Spinal cord (tissue), 10 donors: ENCODE measurements around the gene LANCL2. TPM values are rescaled to one million over a fixed set of nuclear protein-coding genes. Genes with fewer than 3 reads are reported as not detected.

Source experiments
- DNase-seq, 6 donors: peaks; one replicate each; pipeline versions ENCODE4 v3.0.0 to v3.0.0-alpha.2; 2013 to 2015; ENCODE audit warnings: low spot score in 6 of 6, low read depth in 4 of 6
- H3K27ac ChIP-seq: one replicate; pipeline ENCODE4 v1.5.1; 2013; ENCODE audit warnings: low read depth, low read length, control low read depth
- H3K27me3 ChIP-seq: one replicate; pipeline ENCODE4 v1.6.1; 2013; ENCODE audit warnings: low read length; ENCODE audit not compliant: control insufficient read depth, insufficient read depth
- H3K36me3 ChIP-seq: one replicate; pipeline ENCODE4 v1.6.1; 2013; ENCODE audit warnings: low read length; ENCODE audit not compliant: control insufficient read depth, insufficient read depth
- H3K4me1 ChIP-seq: one replicate; pipeline ENCODE4 v1.6.1; 2013; ENCODE audit warnings: low read length; ENCODE audit not compliant: control insufficient read depth, insufficient read depth
- H3K4me3 ChIP-seq: one replicate; pipeline ENCODE4 v1.5.1; 2013; ENCODE audit warnings: low read depth, low read length, control low read depth
- H3K9me3 ChIP-seq: one replicate; pipeline ENCODE4 v1.6.1; 2013; ENCODE audit warnings: low read length; ENCODE audit not compliant: control insufficient read depth, insufficient read depth
- WGBS: methylation state at CpG from one replicate; pipeline ENCODE4 v1.1.5; 2013; ENCODE audit warnings: missing lambda C conversion rate; ENCODE audit not compliant: insufficient coverage; 5-methylcytosine and 5-hydroxymethylcytosine counted together
- polyA plus RNA-seq, 2 donors: library from polyadenylated mRNA; unstranded; fragments of 120-200 nt; gene quantifications; one replicate each; pipeline ENCODE4 v1.2.1, GENCODE V29; 2013; ENCODE audit not compliant: insufficient read length in 2 of 2
- total RNA-seq, 2 donors: library from RNA; depleted of rRNA in 1 of 2; stranded (reverse); fragments of 120-200 nt in 1 of 2; fragments of >200 nt in 1 of 2; gene quantifications; one replicate each; pipeline versions ENCODE4 v1.2.3 to v1.2.4, GENCODE V29; 2013 to 2014
- donor health status: healthy.

LANCL2 gene
- total and polyA plus RNA-seq, 4 donors = 33.4 to 67.1 (median 50.5) TPM

GRCh38 chr7:55439627-55440026 is 74.5 kb downstream of the LANCL2 start:
- Histone ChIP-seq H3K36me3 (peaks cover 13% of the 10 kb centered on the region), H3K9me3 (no peaks in the 10 kb centered on the region), H3K4me1 (peaks cover 25% of the 10 kb centered on the region), H3K27me3 (no peaks in the 10 kb centered on the region), H3K27ac (no peak overlapping the region), H3K4me3 (no peak overlapping the region)
- 42% methylated on average over 10 of the region's 10 CpGs for WGBS
- peak in 2 of 6 donors; percentile 65 to 71 for DNase-seq

DNA sequence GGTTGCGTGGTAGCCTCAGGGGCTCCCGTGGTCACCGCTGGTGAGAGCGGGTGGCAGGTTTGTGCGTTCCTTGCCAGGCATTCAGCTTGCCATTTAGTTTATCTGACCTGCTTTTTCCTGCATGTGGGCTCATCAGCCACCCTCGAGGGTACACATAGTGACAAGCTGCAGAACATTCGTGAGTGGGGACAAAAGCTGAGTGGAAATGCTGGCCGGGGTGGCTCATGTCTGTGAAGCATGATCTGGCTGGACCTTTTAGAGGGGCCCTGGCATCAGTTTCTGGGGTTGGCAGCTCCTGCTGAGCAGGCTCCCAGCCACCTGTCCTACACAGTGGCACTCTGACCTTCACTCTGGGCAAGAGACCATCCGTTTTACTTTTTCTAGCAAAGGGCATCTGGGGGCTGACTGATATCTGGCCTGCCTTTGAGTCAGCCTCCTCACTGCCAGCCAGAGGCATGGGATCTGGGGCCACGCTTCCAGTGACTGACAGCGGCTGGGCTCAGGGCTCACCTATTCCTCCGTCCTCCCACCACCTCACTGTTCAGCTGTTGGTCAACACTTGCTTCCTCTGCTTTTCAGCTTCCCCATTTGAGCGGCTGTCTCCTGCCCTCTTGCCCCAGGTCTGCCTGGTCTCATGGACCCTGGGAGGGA is 75.0 kb downstream of the LANCL2 start:
- H3K36me3 ChIP-seq = peaks cover 10% of the 10 kb centered on the region
- DNase-seq = no peak
- H3K27me3 ChIP-seq = no peaks in the 10 kb centered on the region
- no peaks in the 10 kb centered on the region for H3K9me3 ChIP-seq
- H3K4me1 ChIP-seq = peaks cover 25% of the 10 kb centered on the region
- no peak overlapping the region for H3K27ac ChIP-seq
- H3K4me3 ChIP-seq = no peak overlapping the region
- 74% methylated on average over 13 of the region's 13 CpGs for WGBS

- WGBS = 100% methylated on average over 3 of the region's 5 CpGs
- H3K9me3 ChIP-seq = no peaks in the 10 kb centered on the region
- no peak for DNase-seq
- H3K27ac ChIP-seq = no peak overlapping the region
- H3K4me1 ChIP-seq = peaks cover 25% of the 10 kb centered on the region
- H3K4me3 ChIP-seq = no peak overlapping the region
- peaks cover 6% of the 10 kb centered on the region for H3K36me3 ChIP-seq
- no peaks in the 10 kb centered on the region for H3K27me3 ChIP-seq
These were observed 75.9 kb downstream of the LANCL2 start for GRCh38 chr7:55441002-55441401.

- H3K27ac ChIP-seq = no peak overlapping the region
- no peaks in the 10 kb centered on the region for H3K27me3 ChIP-seq
- H3K4me3 ChIP-seq = no peak overlapping the region
- H3K36me3 ChIP-seq = peaks cover 4% of the 10 kb centered on the region
- WGBS = 83% methylated on average over 4 of the region's 7 CpGs
- H3K4me1 ChIP-seq = peaks cover 25% of the 10 kb centered on the region
- peak in 1 of 6 donors; percentile 89 for DNase-seq
- no peaks in the 10 kb centered on the region for H3K9me3 ChIP-seq
These were observed 76.8 kb downstream of the LANCL2 start for GRCh38 chr7:55441774-55442522.

DNA sequence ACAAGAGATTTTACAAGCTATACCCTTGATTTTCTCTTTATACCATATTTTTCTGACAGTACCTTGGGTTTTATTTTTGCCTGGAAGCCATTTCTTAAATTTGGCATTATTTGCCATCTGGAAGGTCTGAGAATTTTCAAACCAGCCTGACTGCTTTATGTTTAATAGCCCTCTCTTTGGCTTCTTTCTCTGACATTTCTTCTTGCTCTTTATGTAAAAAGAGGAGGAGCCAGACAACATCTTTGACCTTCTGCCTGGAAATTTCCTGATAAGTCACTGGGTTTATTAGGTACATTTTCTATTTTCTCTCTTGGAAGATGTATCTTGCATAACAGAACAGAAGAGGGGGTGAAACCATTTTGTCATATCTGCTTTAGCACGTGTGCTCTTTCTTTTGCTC is 79.6 kb downstream of the LANCL2 start:
- Histone ChIP-seq H3K27ac (no peak overlapping the region), H3K36me3 (peaks cover 4% of the 10 kb centered on the region), H3K4me1 (peaks cover 19% of the 10 kb centered on the region), H3K27me3 (no peaks in the 10 kb centered on the region), H3K4me3 (no peak overlapping the region), H3K9me3 (no peaks in the 10 kb centered on the region)
- 67% methylated on average over 1 of the region's 1 CpG for WGBS
- no peak for DNase-seq

DNA sequence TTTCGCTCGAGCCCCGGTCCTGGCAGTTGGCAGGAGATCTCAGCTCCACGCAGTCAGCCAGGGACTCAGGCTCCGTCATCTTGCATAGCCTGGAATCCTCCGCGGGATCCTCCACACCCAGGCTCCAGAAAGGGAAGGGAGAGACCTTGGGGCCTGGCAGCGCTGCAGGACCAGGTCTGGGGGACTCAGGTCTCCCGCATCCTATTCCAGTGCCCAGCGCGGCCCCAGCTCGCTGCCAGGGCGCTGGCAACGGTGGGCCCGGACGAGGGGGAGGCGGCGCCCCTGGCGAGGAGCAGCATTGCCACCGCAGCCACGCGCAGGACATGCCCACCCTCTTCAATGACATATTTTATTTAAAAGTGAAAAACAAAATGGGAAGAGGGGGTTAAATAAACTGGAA is 83.4 kb downstream of the LANCL2 start:
- Histone ChIP-seq H3K9me3 (no peaks in the 10 kb centered on the region), H3K36me3 (no peaks in the 10 kb centered on the region), H3K27me3 (no peaks in the 10 kb centered on the region), H3K27ac (no peak overlapping the region), H3K4me1 (peaks cover 9% of the 10 kb centered on the region), H3K4me3 (no peak overlapping the region)
- DNase-seq = no peak
- WGBS = 62% methylated on average over 14 of the region's 22 CpGs

- Histone ChIP-seq H3K4me1 (peaks cover 9% of the 10 kb centered on the region), H3K4me3 (no peak overlapping the region), H3K27ac (no peak overlapping the region), H3K36me3 (no peaks in the 10 kb centered on the region), H3K9me3 (no peaks in the 10 kb centered on the region), H3K27me3 (no peaks in the 10 kb centered on the region)
- DNase-seq = no peak
- WGBS = 34% methylated on average over 55 of the region's 56 CpGs
These were observed 84.3 kb downstream of the LANCL2 start for GRCh38 chr7:55449205-55449991.

- DNase-seq = no peak
- WGBS = 94% methylated on average over 4 of the region's 8 CpGs
- H3K27me3 ChIP-seq = no peaks in the 10 kb centered on the region
- H3K9me3 ChIP-seq = no peaks in the 10 kb centered on the region
- H3K36me3 ChIP-seq = no peaks in the 10 kb centered on the region
- H3K27ac ChIP-seq = no peak overlapping the region
- H3K4me1 ChIP-seq = peaks cover 9% of the 10 kb centered on the region
- H3K4me3 ChIP-seq = no peak overlapping the region
These were observed 84.9 kb downstream of the LANCL2 start for GRCh38 chr7:55449992-55450535.

DNA sequence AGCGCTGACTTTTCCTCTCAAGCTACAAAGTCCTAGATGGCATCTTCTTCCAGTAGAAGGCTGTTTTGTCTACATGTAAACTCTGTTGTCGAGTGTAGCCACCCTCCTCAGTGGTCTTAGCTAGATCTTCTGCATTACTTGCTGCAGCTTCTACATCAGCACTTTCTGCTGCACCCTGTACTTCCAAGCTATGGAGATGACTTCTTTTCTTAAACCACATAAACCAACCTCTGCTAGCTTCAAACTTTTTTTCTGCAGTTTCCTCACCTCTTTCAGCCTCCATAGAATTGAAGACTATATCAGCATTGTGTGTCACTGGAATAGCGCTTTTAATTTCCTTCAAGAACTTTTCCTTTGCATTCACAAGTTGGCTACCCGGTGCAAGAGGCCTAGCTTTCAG is 87.8 kb downstream of the LANCL2 start:
- Histone ChIP-seq H3K9me3 (no peaks in the 10 kb centered on the region), H3K27me3 (no peaks in the 10 kb centered on the region), H3K4me1 (peaks cover 9% of the 10 kb centered on the region), H3K4me3 (no peak overlapping the region), H3K36me3 (no peaks in the 10 kb centered on the region), H3K27ac (no peak overlapping the region)
- 94% methylated on average over 2 of the region's 4 CpGs for WGBS
- DNase-seq = no peak
